Putamen (tissue), 1 donor: ENCODE measurements around the gene ZNF827.

Source experiments
- DNase-seq: peaks from one replicate; pipeline ENCODE4 v3.0.0-alpha.2; 2016; ENCODE audit warnings: low spot score

Gene ZNF827

GRCh38 chr4:145791988-145792387 is 146.6 kb downstream of the ZNF827 start:
- no peak for DNase-seq

GRCh38 chr4:145788755-145789154 is 149.9 kb downstream of the ZNF827 start:
- DNase-seq: no peak

- no peak for DNase-seq
Observed at GRCh38 chr4:145786830-145787229, 151.8 kb downstream of the ZNF827 start.

GRCh38 chr4:145786261-145786660 is 152.4 kb downstream of the ZNF827 start:
- DNase-seq: no peak

- no peak for DNase-seq
Observed at GRCh38 chr4:145785391-145786008, 153.1 kb downstream of the ZNF827 start.

GRCh38 chr4:145784036-145784435 is 154.6 kb downstream of the ZNF827 start:
- DNase-seq: no peak

GRCh38 chr4:145782756-145783155 is 155.9 kb downstream of the ZNF827 start:
- no peak for DNase-seq

- no peak for DNase-seq
Observed at GRCh38 chr4:145781351-145781750, 157.3 kb downstream of the ZNF827 start.

GRCh38 chr4:145779319-145779801 is 159.3 kb downstream of the ZNF827 start:
- DNase-seq: no peak

GRCh38 chr4:145776208-145776607 is 162.4 kb downstream of the ZNF827 start:
- no peak for DNase-seq

- DNase-seq: no peak
Observed at GRCh38 chr4:145775406-145775805, 163.2 kb downstream of the ZNF827 start.

GRCh38 chr4:145774473-145774872 is 164.2 kb downstream of the ZNF827 start:
- DNase-seq: no peak

GRCh38 chr4:145773581-145774234 is 164.9 kb downstream of the ZNF827 start:
- no peak for DNase-seq

- DNase-seq: no peak
Observed at GRCh38 chr4:145772347-145772746, 166.3 kb downstream of the ZNF827 start.

- no peak for DNase-seq
Observed at GRCh38 chr4:145770124-145770523, 168.5 kb downstream of the ZNF827 start.

- no peak for DNase-seq
Observed at GRCh38 chr4:145769450-145770037, 169.1 kb downstream of the ZNF827 start.

GRCh38 chr4:145766273-145766672 is 172.3 kb downstream of the ZNF827 start:
- no peak for DNase-seq

- no peak for DNase-seq
Observed at GRCh38 chr4:145763399-145763798, 175.2 kb downstream of the ZNF827 start.

GRCh38 chr4:145762719-145763118 is 175.9 kb downstream of the ZNF827 start:
- no peak for DNase-seq

- DNase-seq: peak; percentile 22
Observed at GRCh38 chr4:145760961-145761929, 177.4 kb downstream of the ZNF827 start.

GRCh38 chr4:145760176-145760575 is 178.4 kb downstream of the ZNF827 start:
- DNase-seq: no peak

GRCh38 chr4:145757188-145757587 is 181.4 kb downstream of the ZNF827 start:
- DNase-seq: no peak
